Measurements from ENCODE around the gene GPR55.

The GPR55 gene

GRCh38 chr2:230929381-230930148 is 4.5 kb upstream of the GPR55 start:
- Mint-ChIP-seq H3K9me3 (no peaks in the 10 kb centered on the region), H3K4me3 (no peak overlapping the region), H3K4me1 (peaks cover 6% of the 10 kb centered on the region), H3K27me3 (ENCODE audit: low read depth) (peaks cover 11% of the 10 kb centered on the region), H3K27ac (no peak overlapping the region), H3K36me3 (ENCODE audit: low read depth) (no peaks in the 10 kb centered on the region)
- no peak for TF ChIP-seq CTCF (IDR thresholded peaks at IDR 0.05; ENCODE audit: unreplicated experiment in 3 of 3)

- Mint-ChIP-seq H3K27ac (no peak overlapping the region), H3K36me3 (ENCODE audit: low read depth) (no peaks in the 10 kb centered on the region)
Measured at GRCh38 chr2:230928701-230929380, 3.8 kb upstream of the GPR55 start.

GRCh38 chr2:230927711-230928341 is 2.8 kb upstream of the GPR55 start:
- Mint-ChIP-seq H3K27ac (no peak overlapping the region), H3K9me3 (no peaks in the 10 kb centered on the region), H3K36me3 (ENCODE audit: low read depth) (no peaks in the 10 kb centered on the region), H3K4me1 (peaks cover 6% of the 10 kb centered on the region), H3K27me3 (ENCODE audit: low read depth) (peaks cover 15% of the 10 kb centered on the region), H3K4me3 (no peak overlapping the region)
- no peak for TF ChIP-seq CTCF (IDR thresholded peaks at IDR 0.05; ENCODE audit: unreplicated experiment in 3 of 3)

More at GRCh38 chr2:230928701-230929380, 3.8 kb upstream of the GPR55 start:
- peaks cover 6% of the 10 kb centered on the region for H3K4me1 Mint-ChIP-seq
- TF ChIP-seq CTCF (IDR thresholded peaks at IDR 0.05; ENCODE audit: unreplicated experiment in 3 of 3) = no peak
- no peak overlapping the region for H3K4me3 Mint-ChIP-seq
- peaks cover 9% of the 10 kb centered on the region for H3K27me3 Mint-ChIP-seq (ENCODE audit: low read depth)
- no peaks in the 10 kb centered on the region for H3K9me3 Mint-ChIP-seq

GRCh38 chr2:230925879-230926765 is 1.1 kb upstream of the GPR55 start:
- H3K36me3 Mint-ChIP-seq (ENCODE audit: low read depth) = no peaks in the 10 kb centered on the region
- no peak overlapping the region for H3K4me3 Mint-ChIP-seq
- no peak for TF ChIP-seq CTCF (IDR thresholded peaks at IDR 0.05; ENCODE audit: unreplicated experiment in 3 of 3)
- no peaks in the 10 kb centered on the region for H3K9me3 Mint-ChIP-seq
- H3K4me1 Mint-ChIP-seq = no peaks in the 10 kb centered on the region
- H3K27ac Mint-ChIP-seq = no peak overlapping the region
- peaks cover 21% of the 10 kb centered on the region for H3K27me3 Mint-ChIP-seq (ENCODE audit: low read depth)

GRCh38 chr2:230925443-230925878 is 419 bp upstream of the GPR55 start:
- no peaks in the 10 kb centered on the region for H3K9me3 Mint-ChIP-seq

More at GRCh38 chr2:230925443-230925878, 419 bp upstream of the GPR55 start:
- Mint-ChIP-seq H3K4me3 (no peak overlapping the region), H3K36me3 (ENCODE audit: low read depth) (no peaks in the 10 kb centered on the region), H3K4me1 (no peaks in the 10 kb centered on the region), H3K27me3 (ENCODE audit: low read depth) (peaks cover 21% of the 10 kb centered on the region), H3K27ac (no peak overlapping the region)
- no peak for TF ChIP-seq CTCF (IDR thresholded peaks at IDR 0.05; ENCODE audit: unreplicated experiment in 3 of 3)

Measured in nephron (organoid).